Inflammatory macrophage (primary cell): ENCODE data around the gene JAK3.
"Not testable (repeated sequence)": the region's sequence is repeated elsewhere in the genome, so short reads cannot be mapped to it uniquely, and the experiment has no call there.

Source experiments
- DNase-seq, 2 donors: peaks; one replicate each; pipeline ENCODE4 v3.0.0-alpha.2; 2020 to 2022
- total RNA-seq, 18 experiments: gene quantifications; one replicate each; lab custom pipeline; 2026; ENCODE audit warnings: mixed read lengths in 6 of 18, inconsistent platforms in 2 of 18; lab: John Stamatoyannopoulos, UW

Gene JAK3
- total RNA-seq = 1.9 to 29.3 (median 4.3) reads per million in 18 experiments

DNA sequence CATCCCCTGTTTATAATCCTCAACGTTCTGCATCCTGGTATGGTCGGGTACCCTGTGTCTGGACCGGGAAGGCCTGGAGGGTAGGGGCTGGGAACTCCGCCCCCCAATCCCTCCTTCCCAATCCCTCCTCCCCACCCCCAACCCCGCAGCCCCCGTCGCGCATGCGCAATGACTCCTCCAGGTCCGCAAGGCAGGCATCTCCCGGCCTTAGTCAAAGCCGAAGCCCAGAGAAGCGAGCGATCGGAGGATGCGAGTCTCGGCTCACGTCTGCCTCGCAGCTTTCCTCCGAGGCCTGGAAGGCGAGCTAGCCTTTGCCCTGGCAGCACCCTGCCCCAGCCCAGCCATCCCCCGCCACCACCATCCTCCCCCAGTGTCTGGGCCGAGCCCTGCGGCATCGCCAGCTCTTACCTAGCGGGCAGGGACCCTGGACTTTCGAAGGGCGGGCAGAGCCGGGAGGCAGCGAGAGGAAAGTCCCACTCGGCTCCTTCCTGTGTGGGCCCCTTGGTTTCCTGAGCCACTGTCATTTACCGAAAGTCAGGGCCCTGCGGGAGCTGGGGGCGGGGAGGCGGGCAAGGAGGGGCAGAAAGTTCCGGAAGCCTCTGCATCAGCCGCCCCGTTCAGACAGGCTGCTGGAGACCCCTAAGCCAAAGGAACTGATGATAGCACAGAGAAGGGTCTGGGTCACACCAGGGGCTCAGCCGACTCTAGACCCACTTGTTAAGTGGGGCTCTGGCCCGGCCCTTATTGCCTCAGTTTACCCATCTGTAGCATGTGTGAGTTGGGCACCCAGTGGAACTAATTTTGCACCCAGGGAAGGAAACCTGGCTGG, at the start of gene JAK3:
Gene JAK3 (minus strand): TSS at position 445 of the 829 bp plus-strand sequence. CDS start 3,565 bp downstream, outside the sequence.
- peak in 1 of 2 donors; percentile 32 for DNase-seq

DNA sequence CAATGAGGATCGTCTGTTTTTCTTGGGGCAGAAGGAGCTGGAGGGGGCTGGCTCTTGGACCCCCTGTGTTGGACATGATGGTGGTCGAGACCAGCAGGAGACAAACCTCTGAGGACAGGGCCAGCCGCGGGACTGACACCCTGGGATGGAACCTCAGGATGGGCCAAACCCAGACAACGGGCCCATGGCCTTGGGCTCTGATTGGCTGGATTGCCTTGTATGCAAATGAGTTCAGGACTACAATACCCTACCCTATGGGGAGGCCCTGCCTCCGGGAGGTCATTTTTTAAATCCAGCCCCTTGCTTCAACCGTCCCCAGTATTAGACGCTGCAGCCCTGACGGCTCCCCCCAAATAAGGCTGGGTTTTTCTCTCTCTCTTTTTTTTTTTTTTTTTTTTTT, 46.0 kb upstream of the JAK3 start:
- DNase-seq = no peak

DNA sequence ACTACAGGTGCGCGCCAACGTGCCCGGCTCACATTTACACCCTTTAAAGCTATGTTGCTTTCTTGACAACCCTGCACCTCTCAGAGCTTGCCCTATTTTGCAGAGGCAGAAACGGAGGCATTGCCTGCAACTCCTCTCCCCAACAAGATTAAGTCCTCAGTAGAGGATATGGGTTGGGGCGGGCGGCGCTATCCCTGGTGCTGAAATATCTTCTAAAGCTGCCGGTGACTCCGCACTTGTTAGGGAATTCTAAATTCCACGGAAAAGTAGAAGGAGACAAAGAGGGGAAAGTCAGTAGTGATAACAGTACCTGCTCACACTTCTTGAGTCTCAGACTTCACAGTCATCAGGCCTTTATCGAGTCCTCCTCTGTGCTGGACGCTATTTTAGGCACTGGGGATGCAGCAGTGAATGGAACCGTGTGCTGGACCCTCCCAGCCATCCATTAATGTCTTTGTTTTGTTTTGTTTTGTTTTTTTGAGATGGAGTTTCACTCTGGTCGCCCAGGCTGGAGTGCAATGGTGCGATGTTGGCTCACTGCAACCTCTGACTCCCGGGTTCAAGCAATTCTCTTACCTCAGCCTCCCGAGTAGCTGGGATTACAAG, 41.9 kb upstream of the JAK3 start:
- peak in 1 of 2 donors; percentile 6 for DNase-seq

DNA sequence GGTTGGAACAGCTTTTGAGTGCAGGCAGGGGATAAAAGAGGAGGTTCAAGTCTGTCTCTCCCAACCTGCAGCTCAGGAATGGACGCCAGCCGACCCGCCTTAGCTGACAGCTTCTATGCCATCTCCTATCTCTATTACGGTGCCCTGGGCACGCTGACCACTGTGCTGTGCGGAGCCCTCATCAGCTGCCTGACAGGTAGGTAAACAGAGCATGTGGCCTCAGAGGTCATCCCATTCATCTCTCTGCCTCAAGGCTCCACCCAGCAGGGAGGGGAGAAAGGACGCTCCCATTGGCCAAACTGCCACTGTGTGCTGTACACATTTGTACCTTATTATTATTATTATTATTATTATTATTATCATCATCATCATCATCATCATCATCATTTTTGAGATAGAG, 40.5 kb upstream of the JAK3 start:
- DNase-seq = no peak

DNA sequence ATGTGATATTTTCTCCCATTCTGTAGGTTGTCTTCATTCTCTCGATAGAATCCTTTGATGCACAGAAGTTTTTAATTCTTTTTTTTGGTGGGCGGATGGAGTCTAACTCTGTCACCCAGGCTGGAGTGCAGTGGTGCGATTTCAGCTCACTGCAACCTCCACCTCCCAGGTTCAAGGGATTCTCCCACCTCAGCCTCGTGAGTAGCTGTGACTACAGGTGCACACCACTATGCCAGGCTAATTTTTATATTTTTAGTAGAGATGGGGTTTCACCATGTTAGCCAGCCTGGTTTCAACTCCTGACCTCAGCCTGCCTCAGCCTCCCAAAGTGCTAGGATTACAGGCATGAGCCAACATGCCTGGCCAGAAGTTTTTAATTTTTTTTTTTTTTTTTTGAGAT, 39.4 kb upstream of the JAK3 start:
- not testable (repeated sequence) for DNase-seq

DNA sequence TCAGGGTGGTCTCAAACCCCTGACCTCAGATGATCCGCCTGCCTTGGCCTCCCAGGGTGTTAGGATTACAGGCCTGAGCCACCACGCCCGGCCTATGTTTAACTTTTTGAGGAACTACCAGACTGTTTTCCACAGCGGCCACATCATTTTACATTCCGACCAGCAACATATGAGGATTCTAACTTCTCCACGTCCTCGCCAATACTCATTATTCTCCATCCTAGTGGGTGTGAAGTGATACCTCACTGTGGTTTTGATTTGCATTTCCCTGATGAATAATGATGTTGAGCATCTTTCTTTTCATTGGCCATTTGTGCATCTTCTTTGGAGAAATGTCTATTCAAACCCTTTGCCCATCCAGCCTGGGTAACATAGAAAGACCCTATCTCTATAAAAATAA, 38.7 kb upstream of the JAK3 start:
- DNase-seq = no peak

DNA sequence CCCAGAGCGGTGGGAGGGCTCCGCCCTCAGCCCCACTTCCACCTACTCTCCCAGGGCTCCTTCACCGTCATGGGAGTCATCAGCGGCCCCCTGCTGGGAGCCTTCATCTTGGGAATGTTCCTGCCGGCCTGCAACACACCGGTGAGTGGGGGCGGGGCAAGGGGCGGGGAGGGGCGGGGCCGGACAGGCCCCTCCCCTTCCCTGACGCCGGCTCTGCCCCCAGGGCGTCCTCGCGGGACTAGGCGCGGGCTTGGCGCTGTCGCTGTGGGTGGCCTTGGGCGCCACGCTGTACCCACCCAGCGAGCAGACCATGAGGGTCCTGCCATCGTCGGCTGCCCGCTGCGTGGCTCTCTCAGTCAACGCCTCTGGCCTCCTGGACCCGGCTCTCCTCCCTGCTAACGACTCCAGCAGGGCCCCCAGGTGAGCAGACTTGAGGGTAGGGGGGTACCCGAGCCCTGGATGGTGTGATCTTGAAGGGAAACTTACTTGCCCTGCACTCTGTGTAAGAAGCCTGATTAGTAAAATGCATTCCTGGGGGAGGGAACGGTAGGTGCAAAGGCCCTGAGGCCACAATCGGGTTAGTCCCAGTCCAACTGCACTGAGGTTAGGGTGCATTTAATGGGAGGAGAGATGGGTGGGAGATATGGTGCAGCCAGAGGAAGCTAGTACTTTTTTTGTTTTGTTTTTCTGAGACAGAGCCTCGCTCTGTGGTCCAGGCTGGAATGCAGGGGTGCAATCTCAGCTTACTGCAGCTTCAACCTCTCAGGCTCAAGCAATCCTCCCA, 36.0 kb upstream of the JAK3 start:
- DNase-seq = no peak

DNA sequence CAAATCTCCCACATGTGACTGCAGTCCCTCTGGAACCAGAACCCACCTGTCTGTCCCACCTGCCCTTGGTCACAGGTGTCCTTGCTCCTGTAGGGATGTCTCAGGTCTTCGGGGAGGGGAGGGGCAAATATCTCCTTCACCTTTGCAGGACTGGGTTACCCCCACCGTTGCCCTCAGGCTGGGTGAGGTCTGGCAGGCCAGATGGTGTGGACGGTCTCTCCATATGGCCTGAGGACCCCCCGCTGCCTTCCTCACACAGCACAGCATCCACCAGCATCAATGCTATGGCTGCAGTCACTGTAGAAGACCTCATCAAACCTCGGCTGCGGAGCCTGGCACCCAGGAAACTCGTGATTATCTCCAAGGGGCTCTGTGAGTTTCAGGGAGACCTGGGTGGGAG, 33.9 kb upstream of the JAK3 start:
- DNase-seq = no peak

DNA sequence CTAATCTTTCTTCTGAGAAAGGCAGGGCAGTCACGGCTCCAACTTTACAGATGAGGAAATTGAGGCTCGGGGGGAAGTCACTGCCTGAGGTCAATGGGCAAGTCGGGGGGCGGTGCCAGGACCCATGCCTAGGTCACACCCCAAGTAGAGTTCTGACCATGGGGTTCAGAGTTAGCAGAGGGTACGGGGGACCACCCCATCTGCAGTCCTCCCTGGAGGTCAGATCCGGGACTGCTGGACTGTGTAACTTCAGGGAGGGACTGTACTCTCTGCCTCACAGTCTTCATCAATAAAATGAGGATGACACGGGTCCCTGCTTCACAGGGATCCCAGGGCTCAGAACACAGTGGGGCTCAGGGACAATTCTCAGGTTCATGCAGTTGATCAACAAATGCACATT, 31.7 kb upstream of the JAK3 start:
- no peak for DNase-seq

DNA sequence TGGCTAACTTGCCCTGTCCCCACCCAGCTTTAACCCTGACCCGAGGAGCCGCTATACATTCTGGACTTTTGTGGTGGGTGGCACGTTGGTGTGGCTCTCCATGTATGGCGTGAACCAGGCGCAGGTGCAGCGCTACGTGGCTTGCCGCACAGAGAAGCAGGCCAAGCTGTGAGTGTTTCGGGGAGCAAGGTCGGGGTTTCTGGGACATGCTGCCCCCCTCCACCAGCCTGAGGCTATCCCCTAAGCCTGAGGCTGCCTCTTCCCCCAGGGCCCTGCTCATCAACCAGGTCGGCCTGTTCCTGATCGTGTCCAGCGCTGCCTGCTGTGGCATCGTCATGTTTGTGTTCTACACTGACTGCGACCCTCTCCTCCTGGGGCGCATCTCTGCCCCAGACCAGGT, 29.9 kb upstream of the JAK3 start:
- no peak for DNase-seq

DNA sequence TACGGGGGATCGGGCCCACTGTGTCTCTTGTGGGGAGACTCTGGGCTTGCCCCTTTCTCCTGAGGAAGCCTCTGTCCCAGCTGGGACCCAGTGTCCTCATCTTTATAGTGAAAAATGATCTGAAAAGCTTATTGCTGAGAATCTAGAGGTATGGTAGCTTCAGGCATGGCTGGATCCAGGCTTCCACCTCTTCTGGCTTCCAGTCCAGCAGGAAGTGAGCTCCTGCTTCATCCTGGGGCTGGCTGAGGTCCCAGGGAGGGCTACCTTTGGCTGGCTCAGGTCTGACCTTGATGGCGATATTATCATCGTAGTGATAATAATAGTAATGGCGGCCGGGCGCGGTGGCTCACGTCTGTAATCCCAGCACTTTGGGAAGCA, 27.0 kb upstream of the JAK3 start:
- DNase-seq = no peak

DNA sequence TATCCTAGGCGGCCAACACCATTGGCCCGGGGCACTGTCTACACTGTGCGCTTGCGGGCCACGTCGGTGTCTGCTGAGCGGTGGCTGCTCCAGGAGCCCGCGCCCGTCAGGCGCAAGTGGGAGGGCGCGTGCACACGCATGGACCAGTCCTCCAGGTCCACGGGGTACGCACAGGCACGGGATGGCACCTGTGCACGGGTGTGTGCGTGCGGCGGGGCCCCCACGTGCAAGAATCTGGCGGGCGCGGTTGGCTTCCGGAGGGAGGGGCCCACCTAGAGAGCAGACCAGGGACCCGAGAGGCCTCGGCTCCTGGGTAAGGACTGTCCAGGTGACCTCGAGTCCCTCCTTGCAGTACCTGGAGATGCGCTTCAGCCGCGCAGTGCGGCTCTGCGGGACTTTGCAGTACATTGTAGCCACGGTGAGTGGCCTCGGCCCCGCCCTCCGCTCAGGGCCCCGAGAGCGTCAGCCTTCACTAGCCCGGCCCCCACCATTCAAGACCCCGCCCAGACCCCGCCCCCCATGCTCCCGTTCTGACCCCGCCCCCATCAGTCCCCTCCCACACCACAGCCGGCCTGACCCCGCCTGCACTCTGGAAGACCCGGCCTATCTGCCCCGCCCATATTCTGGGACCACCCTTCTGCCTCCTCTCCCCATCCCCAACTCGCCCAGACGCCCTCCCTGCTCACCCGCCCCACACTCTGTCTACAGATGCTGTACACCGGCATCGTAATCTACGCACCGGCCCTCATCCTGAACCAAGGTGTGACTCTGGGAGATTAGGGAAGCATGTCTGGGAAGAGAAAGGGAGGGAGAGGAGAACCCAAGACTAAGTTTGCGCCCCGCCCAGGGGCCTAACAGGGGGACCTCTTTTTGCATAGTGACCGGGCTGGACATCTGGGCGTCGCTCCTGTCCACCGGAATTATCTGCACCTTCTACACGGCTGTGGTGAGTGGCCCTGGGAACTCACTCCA, 26.3 kb upstream of the JAK3 start:
- peak in 1 of 2 donors; percentile 10 for DNase-seq

DNA sequence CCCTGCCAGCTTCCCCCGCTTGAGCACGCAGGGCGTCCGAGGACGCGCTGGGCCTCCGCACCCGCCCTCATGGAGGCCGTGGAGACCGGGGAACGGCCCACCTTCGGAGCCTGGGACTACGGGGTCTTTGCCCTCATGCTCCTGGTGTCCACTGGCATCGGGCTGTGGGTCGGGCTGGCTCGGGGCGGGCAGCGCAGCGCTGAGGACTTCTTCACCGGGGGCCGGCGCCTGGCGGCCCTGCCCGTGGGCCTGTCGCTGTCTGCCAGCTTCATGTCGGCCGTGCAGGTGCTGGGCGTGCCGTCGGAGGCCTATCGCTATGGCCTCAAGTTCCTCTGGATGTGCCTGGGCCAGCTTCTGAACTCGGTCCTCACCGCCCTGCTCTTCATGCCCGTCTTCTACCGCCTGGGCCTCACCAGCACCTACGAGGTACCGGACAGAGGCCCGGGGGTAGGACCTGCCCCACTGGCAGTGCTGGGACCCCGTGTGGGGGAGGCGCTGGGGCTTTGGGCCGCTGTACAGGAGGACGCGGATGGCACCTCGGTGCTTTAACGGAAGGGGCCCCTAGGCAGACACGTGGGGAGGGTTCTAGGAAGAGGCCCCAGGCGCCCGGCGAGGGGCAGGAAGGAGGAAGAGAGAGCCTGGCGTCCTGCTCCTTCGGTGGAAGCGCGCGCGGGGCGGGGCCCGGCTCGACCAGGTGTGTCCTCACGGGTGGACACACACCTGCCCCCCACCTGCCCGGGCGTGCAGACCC, 24.6 kb upstream of the JAK3 start:
- DNase-seq = no peak

DNA sequence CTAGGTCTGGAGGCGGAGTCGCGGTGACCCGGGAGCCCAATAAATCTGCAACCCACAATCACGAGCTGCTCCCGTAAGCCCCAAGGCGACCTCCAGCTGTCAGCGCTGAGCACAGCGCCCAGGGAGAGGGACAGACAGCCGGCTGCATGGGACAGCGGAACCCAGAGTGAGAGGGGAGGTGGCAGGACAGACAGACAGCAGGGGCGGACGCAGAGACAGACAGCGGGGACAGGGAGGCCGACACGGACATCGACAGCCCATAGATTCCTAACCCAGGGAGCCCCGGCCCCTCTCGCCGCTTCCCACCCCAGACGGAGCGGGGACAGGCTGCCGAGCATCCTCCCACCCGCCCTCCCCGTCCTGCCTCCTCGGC, 24.1 kb upstream of the JAK3 start, which contains the start of gene SLC5A5:
Gene SLC5A5 (plus strand): TSS at position 68 of the 373 bp plus-strand sequence. CDS start 375 bp downstream, outside the sequence.
- DNase-seq = no peak

DNA sequence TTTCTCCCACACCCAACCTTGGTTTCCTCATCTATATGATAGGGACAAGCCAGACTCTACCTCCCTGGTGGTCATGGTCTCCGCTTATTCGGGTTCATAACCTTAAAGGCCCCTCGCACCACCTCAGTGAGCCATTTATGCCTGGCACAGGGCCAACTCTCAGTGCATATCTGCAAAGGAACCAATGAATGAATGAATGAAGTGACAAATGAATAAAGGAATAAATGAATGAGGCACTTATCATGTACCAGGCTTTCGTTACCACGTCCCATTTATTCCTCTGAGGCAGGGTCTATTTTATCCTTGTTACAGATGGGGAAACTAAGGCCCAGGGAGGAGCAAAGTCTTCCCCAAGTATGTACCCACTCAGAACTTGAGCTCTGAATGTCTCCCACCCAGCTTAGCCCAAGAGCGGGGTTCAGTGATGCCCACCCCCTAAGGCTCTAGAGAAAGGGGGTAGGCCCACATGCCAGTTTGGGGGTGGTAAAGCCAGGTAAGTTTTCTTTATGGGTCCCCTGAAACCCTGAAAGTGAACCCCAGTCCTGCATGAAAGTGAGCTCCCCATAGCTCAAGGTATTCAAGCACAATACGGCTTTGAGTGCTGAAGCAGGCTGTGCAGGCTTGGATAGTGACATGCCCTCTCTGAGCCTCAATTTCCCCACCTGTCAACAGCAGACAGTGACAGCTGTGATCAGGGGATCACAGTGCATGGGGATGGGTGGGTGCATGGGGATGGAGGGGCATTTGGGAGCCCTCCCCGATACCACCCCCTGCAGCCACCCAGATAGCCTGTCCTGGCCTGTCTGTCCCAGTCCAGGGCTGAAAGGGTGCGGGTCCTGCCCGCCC, 23.5 kb upstream of the JAK3 start:
- no peak for DNase-seq

DNA sequence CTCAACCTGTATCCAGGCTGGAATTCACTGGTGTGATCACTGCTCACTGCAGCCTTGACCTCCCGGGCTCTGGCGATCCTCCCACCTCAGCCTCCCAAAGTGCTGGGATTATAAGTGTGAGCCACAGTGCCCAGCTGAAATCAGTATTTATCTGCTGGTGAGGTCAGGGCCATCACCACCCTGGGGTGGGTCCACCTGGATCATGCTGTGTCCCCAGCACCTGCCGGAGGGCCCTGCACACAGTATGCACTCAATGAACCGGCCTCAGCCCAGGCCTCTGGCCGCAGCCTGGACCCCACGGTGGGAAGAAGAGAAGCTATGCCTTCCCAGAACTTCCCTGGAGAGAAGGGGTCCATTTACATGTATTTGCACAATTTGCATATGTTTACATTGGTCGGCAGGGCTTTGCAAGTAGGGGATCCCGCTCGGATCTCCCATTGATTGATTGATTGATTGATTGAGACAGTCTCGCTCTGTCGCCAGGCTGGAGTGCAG, 21.4 kb upstream of the JAK3 start:
- no peak for DNase-seq

DNA sequence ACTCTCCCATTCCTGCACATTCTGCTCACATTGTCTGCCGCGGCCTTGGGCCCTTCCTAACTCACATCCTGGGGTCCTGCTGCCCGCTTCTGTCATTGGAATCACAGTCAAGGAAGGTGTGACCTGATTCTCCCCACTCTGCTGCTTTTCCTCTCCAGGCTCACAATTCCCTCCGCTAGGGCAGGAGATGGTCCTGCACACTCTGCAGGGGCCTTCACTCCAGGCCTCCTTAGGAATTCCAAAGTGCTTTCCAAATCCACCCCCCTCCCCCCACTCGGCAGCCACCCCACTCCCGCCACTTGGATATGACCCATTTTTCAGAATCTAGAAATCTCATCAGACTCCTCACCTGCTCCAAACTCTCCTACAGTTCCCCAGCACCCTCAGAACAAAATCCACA, 20.9 kb upstream of the JAK3 start:
- DNase-seq = no peak

DNA sequence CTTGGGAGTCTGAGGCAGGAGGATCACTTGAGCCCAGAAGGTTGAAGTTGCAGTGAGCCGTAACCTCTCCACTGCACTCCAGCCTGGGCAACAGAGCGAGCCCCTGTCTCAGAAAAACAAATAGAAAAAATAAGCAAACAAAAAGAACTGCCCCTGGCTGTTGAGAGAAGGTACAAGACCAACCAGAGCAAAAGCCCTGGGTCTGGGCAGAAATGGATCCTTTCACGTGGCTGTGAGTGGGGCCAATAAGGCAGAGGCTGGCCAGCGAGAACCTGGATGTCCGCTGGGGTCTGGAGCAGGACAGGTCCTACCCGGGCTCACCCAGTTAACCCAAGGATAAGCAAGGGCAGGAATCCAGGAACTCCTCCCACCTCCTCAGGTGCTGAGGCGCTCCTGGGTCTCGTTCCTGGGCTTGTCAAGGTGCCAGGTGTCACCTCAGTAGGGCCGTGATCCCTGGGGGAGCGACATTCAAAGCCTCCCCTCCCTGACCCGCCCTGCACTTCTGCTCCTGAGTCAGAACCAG, 19.2 kb upstream of the JAK3 start:
- no peak for DNase-seq

DNA sequence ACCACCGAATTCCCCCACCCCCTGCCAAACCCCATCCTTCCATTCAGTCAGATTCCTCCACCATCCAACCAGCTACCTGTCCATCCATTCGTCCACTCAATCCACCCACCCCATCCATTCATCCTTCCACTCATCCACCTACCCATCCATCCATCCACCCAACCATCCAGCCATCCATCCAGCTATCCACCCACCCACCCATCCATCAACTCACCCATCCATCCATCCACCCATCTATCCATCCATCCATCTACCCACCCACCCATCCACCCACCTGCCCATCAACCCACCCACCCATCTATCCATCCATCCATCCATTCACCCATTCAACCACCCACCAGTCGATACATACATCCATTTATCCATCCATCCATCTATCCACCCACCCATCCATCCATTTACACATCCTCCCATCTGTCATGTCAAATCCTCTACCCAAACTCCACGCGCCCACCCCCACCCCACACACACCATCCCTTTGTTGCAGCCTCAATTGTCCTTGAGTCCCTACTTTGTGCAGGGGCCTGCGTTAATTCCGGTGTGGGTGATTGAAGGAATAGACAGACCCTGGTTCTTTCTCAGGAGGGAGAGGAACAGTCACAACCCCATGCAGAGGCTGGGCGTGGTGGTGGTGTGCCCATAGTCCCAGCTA, 18.7 kb upstream of the JAK3 start:
- no peak for DNase-seq
